Neural cell (in vitro differentiated cells): Measurements from ENCODE around the gene VSIG2. TPM values are rescaled to one million over a fixed set of nuclear protein-coding genes. Genes with fewer than 3 reads are reported as not detected.

Experiments
- H2AFZ ChIP-seq: fragments of 200-600, 300-800 bp; sonication (generic), shearing (Covaris generic); 2 replicates; pipeline ENCODE4 v1.6.0; 2014; ENCODE audit warnings: low read depth, mild to moderate bottlenecking, antibody characterized with exemption, low read length, moderate library complexity
- H3F3A ChIP-seq: fragments of 200-600 bp; shearing (Covaris generic); 2 replicates; pipeline ENCODE4 v1.6.1; 2016; ENCODE audit warnings: mild to moderate bottlenecking, moderate library complexity, mixed read lengths, antibody characterized with exemption, low read length; ENCODE audit not compliant: insufficient read depth, poor library complexity, severe bottlenecking
- H3K27ac ChIP-seq: fragments of 200-600, 300-800 bp; sonication (generic), shearing (Covaris generic); 2 replicates; pipeline ENCODE4 v1.5.1; 2014; ENCODE audit warnings: mild to moderate bottlenecking, low read length, moderate library complexity
- H3K27me3 ChIP-seq: fragments of 300-800, 200-600 bp; sonication (generic), shearing (Covaris generic); 2 replicates; pipeline ENCODE4 v1.6.0; 2014; ENCODE audit warnings: mild to moderate bottlenecking, low read depth, low read length, moderate library complexity; ENCODE audit not compliant: insufficient read depth
- H3K36me3 ChIP-seq: fragments of 300-800, 200-600 bp; sonication (generic), shearing (Covaris generic); 2 replicates; pipeline ENCODE4 v1.5.1; 2014; ENCODE audit warnings: mild to moderate bottlenecking, antibody characterized with exemption, low read length, moderate library complexity; ENCODE audit not compliant: insufficient read depth
- H3K4me2 ChIP-seq: fragments of 300-800, 200-600 bp; sonication (generic), shearing (Covaris generic); 2 replicates; pipeline ENCODE4 v1.6.0; 2014; ENCODE audit warnings: mild to moderate bottlenecking, low read length
- H3K4me3 ChIP-seq: fragments of 300-800, 200-600 bp; sonication (generic), shearing (Covaris generic); 2 replicates; pipeline ENCODE4 v1.5.1; 2014; ENCODE audit warnings: mild to moderate bottlenecking, low read length, moderate library complexity
- H3K79me2 ChIP-seq: fragments of 200-600 bp; shearing (Covaris generic); replicated peaks from 2 replicates; pipeline ENCODE4 v1.6.0; 2014; ENCODE audit warnings: mild to moderate bottlenecking, low read length, moderate library complexity; ENCODE audit not compliant: insufficient read depth
- H3K9ac ChIP-seq: fragments of 300-800, 200-600 bp; sonication (generic), shearing (Covaris generic); 2 replicates; pipeline ENCODE4 v1.6.1; 2016; ENCODE audit warnings: mild to moderate bottlenecking, low read length, mixed read lengths
- H3K9me2 ChIP-seq: fragments of 200-600 bp; shearing (Covaris generic); 2 replicates; pipeline ENCODE4 v1.6.1; 2016; ENCODE audit warnings: mild to moderate bottlenecking, low read length, mixed read lengths; ENCODE audit not compliant: insufficient read depth
- H3K9me3 ChIP-seq: fragments of 200-600, 300-800 bp; sonication (generic), shearing (Covaris generic); 2 replicates; pipeline ENCODE4 v1.6.1; 2016; ENCODE audit warnings: mild to moderate bottlenecking, mixed run types, low read length, moderate library complexity, mixed read lengths
- H4K20me1 ChIP-seq: fragments of 200-600 bp; shearing (Covaris generic); 2 replicates; pipeline ENCODE4 v1.6.1; 2016; ENCODE audit warnings: mild to moderate bottlenecking, mixed run types; ENCODE audit not compliant: insufficient read depth
- EP300 ChIP-seq: fragments of 450-650 bp; conservative IDR thresholded peaks from 2 replicates; pipeline ENCODE4 v1.6.1; 2014; ENCODE audit warnings: antibody characterized with exemption, mild to moderate bottlenecking, moderate library complexity; ENCODE audit not compliant: poor library complexity, severe bottlenecking
- EZH2 ChIP-seq: fragments of 200-600, 300-800 bp; shearing (Covaris generic), sonication (generic); IDR thresholded peaks from 2 replicates; pipeline ENCODE4 v1.6.1; 2014; ENCODE audit warnings: antibody characterized with exemption, low read length, borderline replicate concordance, mild to moderate bottlenecking; ENCODE audit not compliant: insufficient read depth, poor library complexity, severe bottlenecking
- MXI1 ChIP-seq: fragments of 450-650 bp; conservative IDR thresholded peaks from 2 replicates; pipeline ENCODE4 v1.6.1; 2014; ENCODE audit warnings: antibody characterized with exemption, mild to moderate bottlenecking; ENCODE audit not compliant: poor library complexity, severe bottlenecking
- POLR2AphosphoS5 ChIP-seq: IDR thresholded peaks from 2 replicates; pipeline ENCODE4 v1.6.1; 2012
- RAD21 ChIP-seq: fragments of 450-650 bp; conservative IDR thresholded peaks from 2 replicates; pipeline ENCODE4 v1.6.1; 2014; ENCODE audit warnings: antibody characterized with exemption, mild to moderate bottlenecking, moderate library complexity
- SMC3 ChIP-seq: fragments of 450-650 bp; conservative IDR thresholded peaks from 2 replicates; pipeline ENCODE4 v1.6.1; 2014; ENCODE audit warnings: antibody characterized with exemption, mild to moderate bottlenecking, moderate library complexity; ENCODE audit not compliant: poor library complexity
- TAF1 ChIP-seq: IDR thresholded peaks from 2 replicates; pipeline ENCODE4 v1.6.1; 2012; ENCODE audit warnings: low read depth
- polyA plus RNA-seq: library from polyadenylated mRNA; depleted of rRNA; stranded (reverse); fragments of >200 nt; gene quantifications from 2 replicates; pipeline ENCODE4 v1.2.3, GENCODE V29; 2014
- TF ChIP-seq, protein P1 (sequence below): IDR thresholded peaks from 2 replicates; pipeline ENCODE4 v1.6.1; 2012; ENCODE audit warnings: borderline replicate concordance
- TF ChIP-seq, protein P2 (sequence below): fragments of 450-650 bp; IDR thresholded peaks from 2 replicates; pipeline ENCODE4 v1.5.1; 2014; ENCODE audit warnings: antibody characterized with exemption, mild to moderate bottlenecking, moderate library complexity; ENCODE audit not compliant: poor library complexity, severe bottlenecking

Gene VSIG2
- polyA plus RNA-seq, 1 donor from 2014 or later = not detected

DNA sequence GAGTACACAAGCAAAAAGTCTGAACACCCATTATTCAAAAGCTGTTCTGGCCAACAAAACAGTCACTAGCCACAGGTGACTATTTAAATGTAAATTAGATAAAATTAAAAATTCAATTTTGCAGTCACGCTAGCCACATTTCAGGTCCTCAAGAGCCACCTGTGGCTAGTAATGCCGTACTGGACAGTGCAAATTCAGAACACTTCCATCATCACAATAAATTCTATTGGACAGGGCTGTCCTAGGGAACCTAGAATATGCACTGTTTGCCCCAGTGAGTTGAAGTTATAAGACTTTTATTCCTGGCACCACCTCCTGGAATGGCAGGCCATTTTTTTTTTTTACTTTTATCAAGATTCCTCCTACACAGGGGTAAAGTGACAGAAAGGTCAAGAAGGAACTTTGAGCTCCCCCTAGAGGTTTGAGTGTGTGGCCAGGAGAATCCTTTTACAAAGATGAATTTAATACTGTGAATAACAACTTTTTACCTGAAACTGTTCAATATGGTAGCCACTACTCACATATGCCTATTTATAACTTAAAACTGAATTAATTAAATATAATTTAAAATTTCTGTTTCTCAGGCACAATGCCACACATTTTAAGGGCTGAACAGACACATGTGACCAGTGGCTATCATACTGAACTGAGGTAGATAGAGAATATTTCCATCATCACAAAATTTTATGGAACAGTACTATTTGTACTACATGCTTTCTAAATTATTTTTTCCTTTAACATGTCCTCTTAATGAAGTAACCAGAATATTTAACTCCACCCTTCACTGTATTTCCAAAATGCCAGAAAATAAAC, 41.6 kb upstream of the VSIG2 start:
- Histone ChIP-seq H3K9me3 (no peaks in the 10 kb centered on the region), H3K36me3 (no peaks in the 10 kb centered on the region), H3K4me2 (no peak overlapping the region), H3K9me2 (no peaks in the 10 kb centered on the region), H3F3A (peaks cover 4% of the 10 kb centered on the region), H4K20me1 (peaks cover 3% of the 10 kb centered on the region), H3K79me2 (peaks cover 97% of the 10 kb centered on the region), H3K27ac (no peak overlapping the region), H2AFZ (no peak overlapping the region), H3K9ac (no peak overlapping the region), H3K4me3 (no peak overlapping the region), H3K27me3 (no peaks in the 10 kb centered on the region)
- TF ChIP-seq, protein P1, sequence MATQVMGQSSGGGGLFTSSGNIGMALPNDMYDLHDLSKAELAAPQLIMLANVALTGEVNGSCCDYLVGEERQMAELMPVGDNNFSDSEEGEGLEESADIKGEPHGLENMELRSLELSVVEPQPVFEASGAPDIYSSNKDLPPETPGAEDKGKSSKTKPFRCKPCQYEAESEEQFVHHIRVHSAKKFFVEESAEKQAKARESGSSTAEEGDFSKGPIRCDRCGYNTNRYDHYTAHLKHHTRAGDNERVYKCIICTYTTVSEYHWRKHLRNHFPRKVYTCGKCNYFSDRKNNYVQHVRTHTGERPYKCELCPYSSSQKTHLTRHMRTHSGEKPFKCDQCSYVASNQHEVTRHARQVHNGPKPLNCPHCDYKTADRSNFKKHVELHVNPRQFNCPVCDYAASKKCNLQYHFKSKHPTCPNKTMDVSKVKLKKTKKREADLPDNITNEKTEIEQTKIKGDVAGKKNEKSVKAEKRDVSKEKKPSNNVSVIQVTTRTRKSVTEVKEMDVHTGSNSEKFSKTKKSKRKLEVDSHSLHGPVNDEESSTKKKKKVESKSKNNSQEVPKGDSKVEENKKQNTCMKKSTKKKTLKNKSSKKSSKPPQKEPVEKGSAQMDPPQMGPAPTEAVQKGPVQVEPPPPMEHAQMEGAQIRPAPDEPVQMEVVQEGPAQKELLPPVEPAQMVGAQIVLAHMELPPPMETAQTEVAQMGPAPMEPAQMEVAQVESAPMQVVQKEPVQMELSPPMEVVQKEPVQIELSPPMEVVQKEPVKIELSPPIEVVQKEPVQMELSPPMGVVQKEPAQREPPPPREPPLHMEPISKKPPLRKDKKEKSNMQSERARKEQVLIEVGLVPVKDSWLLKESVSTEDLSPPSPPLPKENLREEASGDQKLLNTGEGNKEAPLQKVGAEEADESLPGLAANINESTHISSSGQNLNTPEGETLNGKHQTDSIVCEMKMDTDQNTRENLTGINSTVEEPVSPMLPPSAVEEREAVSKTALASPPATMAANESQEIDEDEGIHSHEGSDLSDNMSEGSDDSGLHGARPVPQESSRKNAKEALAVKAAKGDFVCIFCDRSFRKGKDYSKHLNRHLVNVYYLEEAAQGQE = no peak
- TF ChIP-seq SMC3 (peak; percentile 21), POLR2AphosphoS5 (no peak), TAF1 (no peak), EP300 (no peak), RAD21 (peak; percentile 33), MXI1 (no peak), EZH2 (no peak)
- TF ChIP-seq, protein P2, sequence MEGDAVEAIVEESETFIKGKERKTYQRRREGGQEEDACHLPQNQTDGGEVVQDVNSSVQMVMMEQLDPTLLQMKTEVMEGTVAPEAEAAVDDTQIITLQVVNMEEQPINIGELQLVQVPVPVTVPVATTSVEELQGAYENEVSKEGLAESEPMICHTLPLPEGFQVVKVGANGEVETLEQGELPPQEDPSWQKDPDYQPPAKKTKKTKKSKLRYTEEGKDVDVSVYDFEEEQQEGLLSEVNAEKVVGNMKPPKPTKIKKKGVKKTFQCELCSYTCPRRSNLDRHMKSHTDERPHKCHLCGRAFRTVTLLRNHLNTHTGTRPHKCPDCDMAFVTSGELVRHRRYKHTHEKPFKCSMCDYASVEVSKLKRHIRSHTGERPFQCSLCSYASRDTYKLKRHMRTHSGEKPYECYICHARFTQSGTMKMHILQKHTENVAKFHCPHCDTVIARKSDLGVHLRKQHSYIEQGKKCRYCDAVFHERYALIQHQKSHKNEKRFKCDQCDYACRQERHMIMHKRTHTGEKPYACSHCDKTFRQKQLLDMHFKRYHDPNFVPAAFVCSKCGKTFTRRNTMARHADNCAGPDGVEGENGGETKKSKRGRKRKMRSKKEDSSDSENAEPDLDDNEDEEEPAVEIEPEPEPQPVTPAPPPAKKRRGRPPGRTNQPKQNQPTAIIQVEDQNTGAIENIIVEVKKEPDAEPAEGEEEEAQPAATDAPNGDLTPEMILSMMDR = peak; percentile 54

DNA sequence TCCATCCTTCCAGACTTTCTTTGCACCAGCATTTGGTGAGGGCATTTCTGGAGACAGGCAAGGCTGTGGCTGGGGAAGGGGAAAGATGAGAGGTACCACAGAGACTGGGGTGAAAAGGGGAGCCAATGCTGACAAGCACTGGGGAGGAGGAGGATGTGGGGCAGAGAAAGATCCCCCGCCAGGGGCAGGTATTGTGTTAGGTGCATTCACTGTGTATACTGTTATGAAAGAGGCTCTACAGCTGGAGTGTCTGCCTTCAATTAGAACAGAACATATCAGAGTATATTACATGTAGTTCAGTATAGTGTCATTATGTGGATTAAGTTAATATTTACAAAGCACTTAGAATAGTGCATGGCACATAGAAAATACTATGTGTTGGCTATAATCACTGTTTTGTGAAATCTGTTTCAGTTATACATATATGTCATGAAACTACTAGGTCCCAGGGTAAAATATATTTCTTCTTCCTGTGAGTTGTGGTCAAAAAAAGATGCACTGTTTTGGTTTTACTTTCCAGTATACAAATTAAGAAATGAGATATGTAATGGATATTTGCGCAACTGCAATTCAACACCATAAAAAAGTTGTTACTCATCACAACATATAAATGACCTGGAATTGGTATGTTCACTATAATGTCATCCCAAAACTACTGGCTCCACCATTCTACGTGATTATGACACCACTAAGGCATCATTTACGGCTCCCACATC, 39.7 kb upstream of the VSIG2 start:
- no peaks in the 10 kb centered on the region for H3K27me3 ChIP-seq
- no peaks in the 10 kb centered on the region for H3K9me3 ChIP-seq
- no peak overlapping the region for H3K27ac ChIP-seq
- no peak overlapping the region for H3K9ac ChIP-seq
- no peak overlapping the region for H3K4me3 ChIP-seq
- peaks cover 92% of the 10 kb centered on the region for H3K79me2 ChIP-seq
- H4K20me1 ChIP-seq = peaks cover 3% of the 10 kb centered on the region
- no peak overlapping the region for H3K4me2 ChIP-seq
- TF ChIP-seq TAF1 (no peak), EP300 (no peak)
- H3K9me2 ChIP-seq = no peaks in the 10 kb centered on the region
- H3F3A ChIP-seq = no peaks in the 10 kb centered on the region
- H2AFZ ChIP-seq = no peak overlapping the region
- H3K36me3 ChIP-seq = no peaks in the 10 kb centered on the region
